Stimulated activated CD8-positive, alpha-beta memory T cell treated with anti-CD3 and anti-CD28 coated beads, Interleukin-15, amount 100 ng/mL, for 24 hours (primary cell): ENCODE measurements around the gene NLRC3.

Source experiments
- DNase-seq: peaks from one replicate; pipeline ENCODE4 v3.0.0-alpha.2; 2020; ENCODE audit warnings: low read depth

The NLRC3 gene

DNA sequence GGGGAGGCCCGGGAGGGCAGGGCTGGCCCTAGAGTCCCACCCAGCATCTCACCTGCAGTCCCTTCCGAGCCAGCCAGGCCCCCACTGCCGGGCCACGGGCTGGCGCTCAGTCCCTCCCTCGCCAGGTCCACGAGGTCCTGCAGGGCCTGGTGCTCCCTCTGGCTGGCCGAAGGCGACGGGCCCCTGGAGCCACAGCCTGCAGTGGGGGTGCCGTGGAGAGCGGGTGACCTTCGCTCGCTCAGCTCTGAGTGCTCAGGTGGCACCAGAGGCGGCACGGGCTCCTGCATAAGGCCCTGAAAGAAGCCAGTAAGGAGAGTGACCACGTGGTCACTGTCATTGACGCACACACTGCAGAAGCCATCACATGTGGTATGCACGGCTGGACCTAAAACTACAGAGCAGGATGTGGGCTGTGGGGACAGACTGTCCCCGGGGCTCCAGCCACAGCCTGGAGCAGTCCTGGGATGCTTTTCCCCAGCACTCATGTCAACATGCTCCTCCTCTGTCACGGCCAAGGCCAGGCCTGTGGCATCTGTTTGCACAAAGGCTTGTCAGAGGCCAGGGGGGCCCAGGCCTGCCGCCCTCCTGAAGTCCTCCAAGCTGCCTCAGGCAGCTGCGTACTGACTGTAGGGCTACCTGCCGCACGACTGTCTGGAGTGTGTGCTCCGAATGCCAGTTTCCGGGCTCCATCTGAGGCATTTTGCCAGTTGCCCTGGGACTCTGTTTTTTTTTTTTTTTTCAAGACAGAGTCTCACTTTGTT, 19.1 kb upstream of the NLRC3 start:
- no peak for DNase-seq

DNA sequence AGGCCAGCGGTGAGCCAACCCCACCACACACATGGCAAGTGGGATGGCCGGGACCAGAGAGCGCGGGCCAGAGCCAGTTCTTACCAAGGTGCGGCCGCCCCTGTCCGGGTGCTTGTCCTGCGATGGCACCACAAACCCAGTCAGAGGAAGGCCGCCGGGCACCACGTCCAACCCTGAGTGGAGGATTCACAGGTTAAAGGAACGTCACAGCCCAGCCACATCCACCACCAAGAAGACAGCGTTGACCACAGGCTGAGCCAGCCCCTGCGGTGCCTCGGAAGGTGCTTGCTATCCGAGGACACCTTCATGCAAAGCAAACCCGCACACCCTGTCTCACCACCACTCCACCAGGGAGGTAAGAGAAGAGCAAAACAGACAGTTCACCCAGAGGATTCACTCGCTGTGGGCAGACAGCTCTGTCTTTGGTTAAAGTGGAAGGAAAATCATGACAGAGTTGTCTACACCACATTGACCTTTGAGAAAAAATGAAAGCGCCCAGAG, 18.4 kb upstream of the NLRC3 start:
- DNase-seq, result no peak

DNA sequence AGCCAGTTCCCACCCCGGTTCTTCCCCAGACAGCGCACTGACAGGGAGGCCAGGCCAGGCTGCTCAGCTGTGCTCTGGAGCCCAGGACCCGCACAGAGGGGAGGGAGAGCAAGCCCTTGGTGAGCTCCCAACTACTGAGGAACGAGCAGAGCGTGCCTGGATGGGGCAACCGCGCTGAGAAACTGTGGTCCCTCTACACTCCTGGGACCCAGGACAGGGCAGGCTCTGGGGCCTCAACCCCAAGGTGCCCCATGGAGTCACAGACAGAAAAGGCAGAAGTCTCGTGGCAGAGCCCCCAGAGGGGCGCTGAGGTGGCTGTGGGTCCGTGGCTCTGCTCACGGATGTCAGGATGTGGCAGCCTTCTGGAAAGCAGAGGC, 17.9 kb upstream of the NLRC3 start:
- DNase-seq, result no peak

GRCh38 chr16:3594316-3595109, 17.3 kb upstream of the NLRC3 start:
- no peak for DNase-seq

DNA sequence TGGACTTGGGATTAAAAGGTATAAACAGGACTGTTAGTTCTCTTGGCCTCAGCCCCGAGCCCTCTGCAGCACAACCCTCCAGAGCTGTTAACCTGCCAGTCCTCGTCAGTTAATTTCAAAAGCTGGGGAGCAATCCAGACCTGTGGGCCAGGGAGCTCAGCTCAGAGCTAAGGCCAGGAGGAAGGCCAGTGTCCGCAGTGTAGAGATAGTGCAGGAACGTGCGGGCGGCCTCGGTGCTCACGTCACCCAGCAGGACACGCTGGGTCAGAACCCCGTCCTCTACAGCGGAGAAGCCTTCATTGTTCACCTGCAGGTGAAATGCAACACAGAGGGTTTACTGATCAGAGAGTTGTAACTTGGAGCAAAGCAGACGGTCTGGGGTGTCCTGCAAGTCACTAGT, 15.4 kb upstream of the NLRC3 start:
- no peak for DNase-seq

GRCh38 chr16:3591991-3592390, 14.8 kb upstream of the NLRC3 start:
- no peak for DNase-seq

DNA sequence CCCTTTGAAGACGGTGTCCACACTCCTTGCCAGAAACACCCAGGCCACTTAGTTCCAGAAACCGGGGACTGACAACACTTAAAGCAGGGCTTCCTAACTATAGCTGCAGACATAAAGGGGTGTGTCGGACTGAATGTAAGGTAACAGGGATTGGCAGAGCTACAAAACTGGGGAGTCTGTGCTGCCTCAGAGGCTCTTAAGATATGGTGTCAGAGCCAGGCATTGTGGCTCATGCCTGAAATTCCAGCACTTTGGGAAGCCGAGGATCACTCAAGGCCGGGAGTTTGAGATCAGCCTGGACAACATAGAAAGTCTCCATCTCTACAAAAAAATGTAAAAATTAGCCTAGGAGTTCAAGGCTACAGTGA, 14.2 kb upstream of the NLRC3 start:
- no peak for DNase-seq

- DNase-seq, result no peak
Measured at GRCh38 chr16:3590736-3591435, 13.7 kb upstream of the NLRC3 start.

- no peak for DNase-seq
Measured at GRCh38 chr16:3589991-3590701, 12.9 kb upstream of the NLRC3 start.

- DNase-seq, result no peak
Measured at GRCh38 chr16:3589441-3589921, 12.3 kb upstream of the NLRC3 start.

DNA sequence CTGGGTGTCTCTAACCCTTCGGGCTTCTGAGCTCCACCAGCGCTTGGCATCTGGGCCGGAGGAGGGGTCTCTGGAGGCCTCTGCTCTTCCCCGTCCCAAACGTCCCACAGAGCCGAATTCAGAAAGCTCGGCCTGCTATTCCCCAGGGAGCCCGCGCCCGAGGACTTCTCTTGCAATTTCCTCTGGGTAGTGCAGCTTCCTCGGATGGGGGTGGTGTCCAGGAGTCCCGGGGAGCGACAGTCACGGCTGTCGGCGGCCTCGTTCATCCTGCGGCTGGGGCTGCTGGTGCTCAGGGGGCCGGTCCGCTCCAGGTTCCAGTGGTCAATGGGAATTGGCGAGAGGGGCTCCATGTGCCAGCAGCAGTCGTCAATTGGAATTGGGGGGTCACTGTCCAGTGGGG, 11.8 kb upstream of the NLRC3 start:
- no peak for DNase-seq

DNA sequence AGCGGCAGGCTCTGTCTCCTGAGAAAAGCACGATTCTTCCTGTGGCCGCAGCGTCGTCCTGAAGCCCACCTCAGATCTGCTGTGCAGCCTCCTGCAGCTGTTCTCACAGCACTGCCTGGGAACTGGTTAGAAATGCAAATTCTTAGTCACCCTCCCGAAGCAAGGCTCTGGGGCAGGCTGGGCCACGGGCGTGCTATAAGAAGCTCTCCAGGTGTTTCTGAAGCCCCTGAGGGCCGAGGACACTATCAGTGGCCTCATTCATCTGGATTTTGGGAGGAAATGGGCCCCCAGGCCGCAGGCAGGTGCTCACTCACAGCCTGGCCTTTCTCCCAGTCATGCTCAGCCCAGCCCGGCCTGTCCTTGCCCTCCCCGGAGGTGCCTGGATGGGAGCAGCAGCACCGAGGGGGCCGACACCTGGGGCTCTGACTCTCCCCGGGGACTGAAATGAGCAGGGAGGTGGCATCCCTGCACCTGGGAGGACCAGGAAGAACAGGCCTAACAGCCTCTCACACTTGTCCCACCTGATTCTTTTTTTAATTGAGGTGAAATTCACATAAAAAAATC, 10.4 kb upstream of the NLRC3 start:
- no peak for DNase-seq

- DNase-seq, result no peak
Measured at GRCh38 chr16:3584412-3584811, 7.2 kb upstream of the NLRC3 start.

GRCh38 chr16:3583303-3584038, 6.3 kb upstream of the NLRC3 start:
- DNase-seq, result no peak

DNA sequence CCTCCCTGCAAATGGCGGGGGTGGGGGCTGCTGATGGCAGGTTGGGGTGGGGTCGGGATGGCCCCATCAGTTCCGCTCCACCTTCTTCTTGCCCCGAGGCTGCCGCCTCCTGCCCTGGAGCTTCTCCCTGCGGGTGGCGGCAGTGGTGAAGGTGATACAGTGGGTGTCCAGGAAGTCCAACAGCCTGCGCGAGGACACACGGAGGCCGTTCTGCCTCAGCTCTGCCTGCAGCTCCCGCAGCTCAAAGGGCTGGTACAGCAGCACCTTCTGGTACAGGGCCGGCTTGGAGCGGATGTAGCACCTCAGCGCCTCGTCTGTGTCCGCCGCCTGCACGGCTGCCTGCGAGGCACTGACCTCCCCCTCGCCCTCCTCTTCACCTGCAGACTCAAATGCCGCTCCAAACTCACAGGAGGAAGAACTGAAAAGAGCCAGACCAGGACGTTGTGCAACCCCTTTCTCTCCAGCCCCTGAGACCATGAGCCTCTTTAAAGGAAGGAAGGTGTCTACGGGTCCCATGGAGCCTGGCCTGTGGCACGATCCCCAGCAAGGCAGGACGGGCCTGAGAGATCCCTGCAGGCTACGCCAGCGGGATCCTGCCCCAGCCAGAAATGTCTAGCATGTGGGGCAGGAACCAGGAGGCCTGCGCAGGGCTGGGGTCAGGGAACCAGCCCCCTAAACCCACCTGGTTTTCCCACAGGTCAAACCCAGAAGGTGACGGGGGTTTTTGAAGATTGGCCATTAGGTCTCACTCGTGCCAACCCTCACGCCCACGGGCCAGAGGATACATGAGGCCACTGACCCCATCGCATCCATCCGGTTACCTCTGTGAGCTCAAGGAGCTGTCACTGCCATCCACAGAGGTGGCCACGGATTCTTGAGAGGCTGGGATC, 5.3 kb upstream of the NLRC3 start:
- no peak for DNase-seq

GRCh38 chr16:3581392-3581791, 4.2 kb upstream of the NLRC3 start:
- no peak for DNase-seq

- no peak for DNase-seq
Measured at GRCh38 chr16:3580686-3581085, 3.5 kb upstream of the NLRC3 start.

DNA sequence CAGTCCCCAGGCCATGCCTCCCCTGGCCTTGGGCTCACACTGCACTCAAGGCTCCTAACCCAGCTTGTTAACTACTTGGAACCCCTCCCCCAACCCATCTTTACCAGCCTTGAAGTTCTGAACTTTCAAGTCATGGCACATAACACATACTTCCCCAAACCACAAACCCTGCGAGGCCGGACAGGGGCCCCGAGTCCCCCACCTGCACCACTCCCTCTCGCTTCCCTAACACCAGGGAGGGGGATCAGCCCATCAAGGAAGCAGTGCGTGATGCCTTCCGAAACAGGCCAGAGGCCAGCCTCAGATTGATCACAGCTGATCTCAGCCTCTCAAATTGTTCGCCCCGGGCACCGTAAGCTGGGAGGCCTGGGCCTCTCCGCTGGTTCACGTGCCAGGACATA, 3.0 kb upstream of the NLRC3 start:
- DNase-seq, result no peak

DNA sequence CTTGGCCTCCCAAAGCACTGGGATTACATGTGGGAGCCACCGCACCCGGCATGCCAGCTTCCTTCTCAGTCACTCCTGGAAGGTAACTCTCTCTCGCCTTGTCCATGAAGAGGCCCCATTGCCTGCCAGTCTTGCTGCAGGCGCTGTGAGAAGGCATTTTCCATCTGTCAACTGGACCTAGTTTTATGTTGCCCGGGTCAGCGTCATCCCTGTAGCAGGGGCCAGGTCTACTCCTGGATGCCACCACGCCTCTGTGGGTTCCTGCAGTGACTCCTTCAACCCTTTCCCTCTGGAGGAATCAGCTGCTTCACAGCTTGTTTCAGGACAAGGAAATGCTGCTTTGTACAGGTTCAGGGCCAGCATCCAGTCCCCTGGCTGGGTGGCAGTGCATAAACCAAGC, 2.6 kb upstream of the NLRC3 start:
- DNase-seq, result no peak
